GM21528 (cell line): ENCODE data around the gene HTR3C.
A peak's percentile ranks its signal among the peaks of the same experiment; 100 is the strongest.
"Not testable (repeated sequence)": the region's sequence is repeated elsewhere in the genome, so short reads cannot be mapped to it uniquely, and the experiment has no call there.

Source experiments
- ATAC-seq: cut with Tn5 transposase; IDR thresholded peaks from one replicate; pipeline ENCODE4 v1.9.1; 2021; ENCODE audit warnings: mild to moderate bottlenecking, moderate library complexity; ENCODE audit not compliant: unreplicated experiment, low FRiP score

Gene HTR3C

DNA sequence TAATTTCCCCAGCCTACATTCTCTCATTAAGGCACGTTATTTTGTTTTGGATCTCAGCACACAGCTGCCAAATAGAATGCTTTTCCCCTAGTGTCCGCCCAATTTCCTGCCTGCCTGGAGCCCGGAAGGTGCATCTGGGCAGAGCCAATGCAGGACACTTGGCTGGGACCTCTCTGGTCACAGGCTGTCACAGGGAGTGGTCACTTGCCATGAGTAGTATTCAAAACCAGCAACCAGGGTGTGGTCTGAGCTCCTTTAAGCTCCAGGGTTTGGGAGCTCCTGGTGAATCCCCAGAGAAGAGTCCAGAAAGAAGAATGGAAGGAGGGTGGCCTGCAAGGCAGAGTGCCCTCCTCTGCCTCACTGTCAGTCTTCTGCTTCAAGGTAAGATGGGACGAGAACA, at the start of gene HTR3C:
HTR3C (plus strand) TSS at position 281 of the 400 bp plus-strand sequence; CDS start at position 315, 34 bp downstream.
- no peak for ATAC-seq

DNA sequence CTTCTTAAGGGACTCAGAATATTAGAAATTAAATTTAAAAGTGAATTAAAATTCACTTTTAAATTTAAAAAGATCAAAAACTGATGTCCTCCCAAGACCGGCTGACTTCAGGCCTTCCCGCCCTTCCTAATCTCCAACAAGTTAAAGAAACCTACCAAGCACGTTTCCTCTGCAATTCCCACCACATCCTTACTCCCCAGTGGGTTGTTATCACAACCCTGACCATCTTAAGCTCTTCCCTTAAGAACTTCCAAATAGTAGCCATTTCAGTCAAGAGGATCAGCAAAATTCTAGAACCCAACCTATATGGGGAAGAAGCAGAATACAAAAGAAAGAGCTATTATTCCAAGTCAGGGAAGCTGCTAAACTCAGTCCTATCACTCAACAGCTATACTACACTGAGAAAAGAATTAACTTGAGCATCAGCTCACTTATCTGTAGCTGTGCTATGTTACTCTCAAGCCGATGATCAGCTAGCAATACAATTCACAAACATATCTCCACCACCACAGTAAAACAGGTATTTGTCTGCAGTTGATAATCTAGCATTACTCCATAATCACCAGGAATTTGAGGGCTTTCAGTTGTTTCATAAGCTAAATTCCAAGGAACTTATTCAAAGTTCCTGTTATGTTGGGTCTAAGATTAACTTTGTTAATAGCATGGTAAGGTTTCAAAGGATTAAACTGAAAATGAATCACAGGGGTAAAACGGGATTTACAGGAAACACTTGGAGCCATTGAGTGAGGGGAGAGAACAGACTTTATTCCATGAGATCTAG, 49.5 kb upstream of the HTR3C start:
- no peak for ATAC-seq

- no peak for ATAC-seq
These were observed 48.4 kb upstream of the HTR3C start for GRCh38 chr3:184004476-184004875.

GRCh38 chr3:184005941-184006507, 46.8 kb upstream of the HTR3C start:
- peak; percentile 56 for ATAC-seq

DNA sequence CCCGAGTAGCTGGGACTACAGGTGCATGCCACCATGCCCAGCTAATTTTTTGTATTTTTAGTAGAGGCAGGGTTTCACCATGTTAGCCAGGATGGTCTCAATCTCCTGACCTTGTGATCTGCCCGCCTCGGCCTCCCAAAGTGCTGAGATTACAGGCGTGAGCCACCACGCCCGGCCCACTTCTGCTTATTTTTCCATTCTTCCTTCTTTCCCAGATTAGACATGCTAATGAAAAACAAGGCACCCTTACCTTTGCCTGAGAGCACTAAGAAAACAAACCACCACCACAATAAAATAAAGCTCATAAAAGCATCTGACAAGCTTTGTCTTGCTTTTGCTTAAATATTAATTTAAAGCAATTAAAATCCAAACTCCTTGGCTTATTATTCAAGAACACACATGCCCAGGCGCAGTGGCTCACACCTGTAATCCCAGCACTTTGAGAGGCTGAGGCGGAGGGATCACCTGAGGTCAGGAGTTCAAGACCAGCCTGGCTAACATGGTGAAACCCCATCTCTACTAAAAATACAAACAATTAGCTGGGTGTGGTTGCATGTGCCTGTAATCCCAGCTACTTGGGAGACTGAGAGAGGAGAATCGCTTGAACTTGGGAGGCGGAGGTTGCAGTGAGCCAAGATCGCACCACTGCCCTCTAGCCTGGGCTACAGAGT, 45.6 kb upstream of the HTR3C start:
- ATAC-seq, result not testable (repeated sequence)

- ATAC-seq, result no peak
These were observed 44.7 kb upstream of the HTR3C start for GRCh38 chr3:184008161-184008560.

- no peak for ATAC-seq
These were observed 41.5 kb upstream of the HTR3C start for GRCh38 chr3:184011230-184011876.

GRCh38 chr3:184011937-184012889, 40.6 kb upstream of the HTR3C start:
- ATAC-seq, result no peak

DNA sequence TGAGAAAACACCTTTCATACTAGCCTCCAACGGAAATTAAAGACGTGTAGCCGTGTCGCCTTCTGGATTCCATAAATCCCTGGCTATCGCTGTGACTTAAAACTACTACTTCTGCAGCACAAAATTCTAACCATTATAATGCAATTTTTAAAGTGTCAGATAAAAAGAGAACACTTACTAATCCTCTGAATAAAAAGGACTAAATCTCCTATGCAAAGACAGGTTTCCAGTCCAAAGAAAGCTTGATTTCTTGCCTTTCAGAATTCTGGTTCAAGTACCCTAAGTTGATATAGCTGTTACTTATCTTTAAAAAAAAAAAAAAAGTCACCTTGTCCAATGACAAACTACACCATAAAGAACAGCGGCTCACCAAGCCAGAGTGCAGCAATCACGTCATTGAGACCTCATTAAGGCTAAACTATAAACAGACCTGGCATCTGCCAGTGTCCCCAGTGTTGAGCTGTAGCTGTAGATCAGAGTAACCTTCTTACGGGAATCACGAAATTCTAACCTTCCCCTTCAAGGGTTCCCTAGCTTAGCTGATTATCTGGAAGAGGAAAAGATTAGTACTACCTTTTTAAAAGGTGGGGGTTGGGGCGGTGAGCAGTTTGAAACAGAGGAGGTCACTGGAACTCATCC, 37.3 kb upstream of the HTR3C start:
- ATAC-seq, result no peak

GRCh38 chr3:184016169-184016570, 36.7 kb upstream of the HTR3C start:
- no peak for ATAC-seq

DNA sequence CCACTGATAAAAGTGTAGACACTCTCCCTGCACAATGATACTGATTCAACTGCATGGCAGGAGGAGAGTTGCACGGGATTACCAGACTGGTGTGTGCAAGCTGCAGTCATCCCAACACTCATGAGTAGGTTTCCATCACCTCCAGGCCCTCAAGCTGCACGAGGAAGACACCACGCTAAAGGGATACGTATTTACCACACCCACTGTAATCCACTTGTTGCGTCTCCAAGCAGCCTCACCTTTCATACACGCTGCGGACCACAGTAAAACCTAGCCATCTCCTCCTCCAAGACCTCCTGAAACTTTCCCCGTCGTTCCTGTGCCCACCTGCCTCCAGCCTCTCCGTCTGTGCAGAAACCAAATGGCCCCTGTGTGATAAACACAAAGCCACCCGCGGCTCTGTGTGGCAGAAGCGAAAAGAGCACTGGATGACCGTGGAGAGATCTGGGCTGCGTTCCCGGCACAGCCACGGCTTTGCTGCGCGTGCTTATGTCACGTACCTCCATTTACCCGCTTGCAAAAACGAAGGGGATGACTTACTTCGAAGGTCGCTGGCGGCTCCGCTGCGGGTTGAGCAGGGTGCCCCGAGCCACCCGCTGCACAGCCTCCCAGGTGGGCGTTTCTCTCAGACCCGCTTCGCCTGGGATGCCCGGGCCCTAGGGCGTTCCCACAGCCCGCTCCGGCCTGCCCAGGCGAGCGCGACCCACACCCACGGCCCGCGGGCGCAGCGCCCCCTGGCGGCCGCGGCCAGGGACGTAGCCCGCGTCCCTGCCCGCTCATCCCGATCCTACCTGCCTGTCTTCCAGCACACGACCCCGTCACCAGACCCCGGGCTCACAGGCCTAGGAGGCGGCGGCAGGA, 35.8 kb upstream of the HTR3C start:
- peak; percentile 81 for ATAC-seq

DNA sequence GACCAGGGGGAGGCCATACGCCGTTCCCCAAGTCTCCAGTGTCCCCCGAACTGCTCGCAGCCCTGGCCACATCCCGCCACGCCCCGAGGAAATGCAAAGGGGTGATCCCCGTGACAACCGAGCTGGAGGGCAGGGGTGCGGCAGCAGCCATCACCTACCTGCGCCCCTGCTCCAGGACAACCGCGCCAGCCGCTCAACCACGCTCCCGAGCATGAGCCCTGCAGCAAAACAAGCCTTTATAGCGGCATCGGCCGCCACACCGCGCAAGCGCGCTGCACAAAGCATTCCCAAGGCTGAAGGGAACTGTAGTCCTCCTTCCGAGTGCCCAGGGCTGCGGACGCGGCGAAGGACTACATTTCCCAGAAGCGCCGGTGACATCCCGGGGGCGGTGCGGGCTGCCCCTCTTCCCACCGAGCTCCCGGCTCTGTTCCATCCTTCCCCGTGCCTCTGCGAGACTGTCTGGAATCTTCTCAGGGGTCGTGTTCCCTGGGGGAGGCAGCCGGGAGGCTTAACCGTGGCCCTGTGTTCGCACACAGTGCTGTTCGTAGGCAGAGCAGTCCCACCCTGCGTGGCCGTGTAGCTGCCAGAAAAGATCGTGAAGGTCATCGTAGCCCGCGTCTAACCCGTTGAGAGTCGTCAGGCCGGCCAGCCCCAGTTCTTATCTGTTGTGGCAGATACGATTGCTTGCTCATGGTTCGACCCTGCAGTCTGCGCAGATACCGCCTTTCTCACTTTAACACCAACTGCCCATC, 35.0 kb upstream of the HTR3C start, which contains the start of gene ABCC5:
ABCC5 (minus strand) TSS at position 213 of the 752 bp plus-strand sequence. CDS start 3,492 bp downstream, outside the sequence.
- peak; percentile 98 for ATAC-seq

- ATAC-seq, result no peak
These were observed 34.3 kb upstream of the HTR3C start for GRCh38 chr3:184018424-184018973.

- no peak for ATAC-seq
These were observed 30.5 kb upstream of the HTR3C start for GRCh38 chr3:184022323-184022722.

DNA sequence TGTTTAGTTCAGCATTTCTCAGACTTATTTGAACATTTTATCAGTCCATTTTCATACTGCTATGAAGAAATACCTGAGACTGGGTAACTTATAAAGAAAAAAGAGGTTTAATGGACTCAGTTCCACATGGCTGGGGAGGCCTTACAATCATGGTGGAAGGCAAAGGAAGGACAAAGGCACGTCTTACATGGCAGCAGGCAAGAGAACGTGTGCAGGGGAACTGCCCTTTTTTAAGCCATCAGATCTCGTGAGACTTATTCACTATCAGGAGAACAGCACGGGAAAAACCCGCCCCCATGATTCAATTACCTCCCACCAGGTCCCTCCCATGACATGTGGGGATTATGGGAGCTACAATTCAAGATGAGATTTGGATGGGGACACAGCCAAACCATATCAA, 27.6 kb upstream of the HTR3C start:
- ATAC-seq, result not testable (repeated sequence)

GRCh38 chr3:184028275-184028890, 24.5 kb upstream of the HTR3C start:
- ATAC-seq, result not testable (repeated sequence)

DNA sequence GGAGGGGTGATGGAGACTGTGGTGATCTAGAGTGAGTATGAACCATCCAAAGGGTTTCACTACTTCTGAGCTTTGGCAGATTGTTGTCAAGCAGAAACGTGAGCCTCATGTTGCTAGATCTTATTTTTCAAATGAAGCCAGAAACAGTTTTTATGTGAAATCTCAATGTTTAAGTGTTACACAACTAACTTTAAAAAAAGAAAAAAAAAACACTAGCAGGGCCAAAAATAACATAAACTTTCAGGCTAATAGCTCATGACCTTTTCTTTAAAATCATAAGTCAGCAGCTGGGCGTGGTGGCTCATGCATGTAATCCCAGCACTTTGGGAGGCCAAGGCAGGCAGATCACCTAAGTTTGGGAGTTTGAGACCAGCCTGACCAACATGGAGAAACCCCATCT, 23.4 kb upstream of the HTR3C start:
- no peak for ATAC-seq
